Stimulated activated CD8-positive, alpha-beta memory T cell treated with anti-CD3 and anti-CD28 coated beads, Interleukin-12 subunit alpha, Interleukin-12 subunit beta, amount 100 ng/mL, for 24 hours (primary cell): ENCODE measurements around the gene BCAR1.
"Not testable (repeated sequence)": the region's sequence is repeated elsewhere in the genome, so short reads cannot be mapped to it uniquely, and the experiment has no call there.

Source experiments
- DNase-seq: peaks from one replicate; pipeline ENCODE4 v3.0.0-alpha.2; 2020; ENCODE audit errors: extremely low read depth

The BCAR1 gene

GRCh38 chr16:75224306-75225082 lies 26.9 kb downstream of the BCAR1 start:
- DNase-seq = no peak

- not testable (repeated sequence) for DNase-seq
Observed at GRCh38 chr16:75223129-75223528, 28.3 kb downstream of the BCAR1 start.

- DNase-seq = no peak
Observed at GRCh38 chr16:75222271-75222783, 29.1 kb downstream of the BCAR1 start.

DNA sequence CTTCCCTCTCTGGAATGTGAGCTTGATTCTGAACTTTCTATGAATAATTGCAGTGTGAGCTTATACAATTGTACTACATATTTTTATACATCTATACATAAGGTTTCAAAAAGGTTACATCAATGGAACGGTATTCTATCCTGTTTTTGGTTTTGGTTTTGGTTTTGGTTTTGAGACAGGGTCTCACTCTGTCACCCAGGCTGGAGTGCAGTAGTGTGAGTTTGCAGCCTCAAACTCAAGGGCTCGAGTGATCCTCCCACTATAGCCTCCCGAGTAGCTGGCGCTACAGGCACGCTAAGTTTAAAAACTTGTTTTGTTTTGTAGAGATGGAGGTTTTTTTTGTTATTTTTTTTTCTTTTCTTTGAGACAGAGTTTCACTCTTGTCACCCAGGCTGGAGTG lies 31.6 kb downstream of the BCAR1 start:
- DNase-seq = no peak

DNA sequence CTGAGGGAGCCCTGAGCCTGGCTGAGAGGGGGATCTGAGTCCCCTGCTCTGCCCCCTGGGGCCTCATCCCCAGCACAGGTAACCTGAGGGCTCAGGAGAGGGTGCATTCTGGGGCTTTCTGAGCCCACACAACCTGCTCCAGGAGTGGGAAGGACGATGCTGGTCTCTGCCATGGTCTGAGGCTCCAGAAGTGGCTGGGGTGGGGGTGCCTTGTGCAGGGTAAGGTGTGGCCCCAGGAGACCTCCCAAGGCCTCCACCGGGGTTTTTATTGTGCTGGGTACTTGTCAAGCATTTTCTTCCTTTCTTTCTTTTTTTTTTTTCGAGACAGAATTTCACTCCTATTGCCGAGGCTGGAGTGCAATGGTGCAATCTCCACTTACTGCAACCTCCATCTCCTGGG lies 32.3 kb downstream of the BCAR1 start:
- DNase-seq = no peak

DNA sequence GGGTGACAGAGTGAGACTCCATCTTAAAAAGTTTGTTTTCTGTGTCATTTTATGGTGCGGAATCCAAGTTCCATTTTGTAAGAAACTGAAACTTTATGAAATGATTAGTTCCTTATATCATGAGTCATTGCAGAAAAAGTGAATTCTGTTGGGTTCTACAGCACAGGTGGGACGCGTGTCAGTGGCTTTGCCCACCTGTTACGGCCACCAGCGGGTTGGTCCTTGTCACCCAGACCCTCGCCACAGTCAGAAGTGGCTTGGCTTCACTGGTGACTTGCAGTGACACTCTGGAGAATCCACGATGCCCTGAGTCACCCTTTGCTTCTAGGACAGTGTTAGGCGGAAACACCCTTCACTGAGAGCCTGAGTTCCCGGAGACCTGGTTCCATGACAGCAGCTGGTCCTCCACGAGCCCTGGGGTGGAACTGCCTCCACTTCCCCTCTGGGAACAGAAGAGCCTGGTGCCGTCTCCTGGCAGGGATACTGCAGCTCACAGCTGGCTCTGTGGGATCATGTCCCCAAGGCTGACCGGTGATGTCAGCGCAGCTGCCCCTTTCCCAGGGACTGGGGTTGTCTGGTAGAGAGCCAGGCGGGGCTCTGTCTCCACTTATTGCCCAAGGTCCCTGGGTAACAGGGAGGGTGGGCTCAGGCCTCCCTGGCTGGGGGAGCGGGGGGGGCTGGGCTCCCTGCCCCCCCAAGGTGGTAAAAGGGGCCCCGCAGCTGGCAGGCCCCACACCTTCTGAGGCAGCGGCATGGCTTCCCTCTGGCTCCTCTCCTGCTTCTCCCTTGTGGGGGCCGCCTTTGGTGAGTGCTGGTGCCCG lies 33.0 kb downstream of the BCAR1 start, which contains the start of gene CTRB1:
TSS of gene CTRB1 (plus strand) at position 733 of the 821 bp plus-strand sequence. CDS start at position 753, 20 bp downstream.
- no peak for DNase-seq

GRCh38 chr16:75217389-75217851 lies 34.0 kb downstream of the BCAR1 start:
- DNase-seq = no peak

- no peak for DNase-seq
Observed at GRCh38 chr16:75216576-75216975, 34.8 kb downstream of the BCAR1 start.

DNA sequence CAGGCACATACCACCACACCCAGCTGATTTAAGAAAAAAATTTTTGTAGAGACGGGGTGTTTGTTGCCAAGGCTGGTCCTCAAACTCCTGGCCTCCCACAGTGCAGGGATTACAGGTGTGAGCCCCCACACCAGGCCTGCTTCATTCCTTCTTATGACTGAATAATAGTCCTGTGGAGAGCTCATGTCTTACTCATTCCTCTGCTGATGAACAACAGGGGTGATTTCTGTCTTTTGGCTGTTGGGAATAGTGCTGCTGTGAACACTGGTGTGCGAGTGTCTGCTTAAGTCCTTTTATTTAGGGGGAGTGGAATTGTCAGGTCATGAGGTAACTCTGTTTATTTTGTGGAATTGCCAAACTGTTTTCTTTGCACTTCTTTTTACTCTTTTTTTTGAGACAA lies 35.3 kb downstream of the BCAR1 start:
- DNase-seq = no peak

- DNase-seq = not testable (repeated sequence)
Observed at GRCh38 chr16:75211286-75211685, 40.1 kb downstream of the BCAR1 start.

DNA sequence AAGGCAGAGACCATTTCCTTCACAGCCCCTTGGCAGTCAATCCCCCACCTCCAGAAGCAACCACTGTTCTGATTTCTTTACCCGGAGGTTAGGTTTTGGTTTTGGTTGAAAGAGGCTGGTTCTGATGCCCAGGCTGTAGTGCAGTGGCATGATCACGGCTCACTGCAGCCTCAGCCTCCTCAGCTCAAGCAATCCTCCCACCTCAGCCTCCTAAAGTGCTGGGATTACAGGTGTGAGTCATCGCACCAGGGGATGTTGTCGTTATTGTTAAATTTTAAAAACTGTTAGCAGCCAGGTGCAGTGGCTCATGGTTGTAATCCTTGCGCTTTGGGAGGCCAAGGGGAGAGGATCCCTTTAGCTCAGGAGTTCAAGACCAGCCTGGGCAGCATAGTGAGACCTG lies 41.5 kb downstream of the BCAR1 start:
- DNase-seq = no peak

GRCh38 chr16:75209514-75209913 lies 41.9 kb downstream of the BCAR1 start:
- not testable (repeated sequence) for DNase-seq

DNA sequence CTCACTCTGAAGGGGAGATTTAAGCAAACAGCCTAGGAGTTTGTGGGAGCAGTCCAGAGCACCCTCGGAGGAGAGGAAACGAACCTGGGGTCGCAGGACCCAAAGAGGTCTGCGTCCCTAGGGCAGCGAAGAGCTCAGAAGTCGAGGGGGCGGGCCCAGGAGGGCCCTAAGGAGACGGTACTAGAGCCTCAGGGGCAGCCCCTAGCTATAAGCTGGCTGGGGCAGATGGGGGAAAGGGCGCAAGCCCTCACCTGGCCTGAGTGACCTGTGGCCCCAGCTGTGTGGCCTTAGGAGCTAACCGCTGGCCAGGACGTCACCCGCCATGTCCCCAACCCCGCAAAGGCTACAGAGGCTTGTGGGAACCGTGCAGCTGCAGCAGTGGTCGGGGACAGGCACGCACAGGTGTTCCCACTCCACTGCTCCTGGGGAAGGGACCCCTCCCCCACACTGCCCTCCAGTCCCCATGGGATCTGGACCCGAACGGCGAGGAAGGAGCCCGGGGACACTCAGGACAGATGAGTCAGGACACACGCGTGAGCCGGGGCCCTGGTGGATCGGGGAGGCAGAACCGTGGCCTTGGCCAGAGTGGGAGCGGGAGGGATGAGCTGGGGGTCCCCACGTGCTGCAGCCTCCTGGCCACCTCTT lies 42.4 kb downstream of the BCAR1 start:
- no peak for DNase-seq

- no peak for DNase-seq
Observed at GRCh38 chr16:75208242-75208825, 43.1 kb downstream of the BCAR1 start.

GRCh38 chr16:75207831-75208230 lies 43.6 kb downstream of the BCAR1 start:
- no peak for DNase-seq

- no peak for DNase-seq
Observed at GRCh38 chr16:75206749-75207451, 44.5 kb downstream of the BCAR1 start, which contains the start of gene CTRB2. TSS of gene CTRB2 (minus strand) at chr16:75207161. CDS start at chr16:75207141, 20 bp downstream.

DNA sequence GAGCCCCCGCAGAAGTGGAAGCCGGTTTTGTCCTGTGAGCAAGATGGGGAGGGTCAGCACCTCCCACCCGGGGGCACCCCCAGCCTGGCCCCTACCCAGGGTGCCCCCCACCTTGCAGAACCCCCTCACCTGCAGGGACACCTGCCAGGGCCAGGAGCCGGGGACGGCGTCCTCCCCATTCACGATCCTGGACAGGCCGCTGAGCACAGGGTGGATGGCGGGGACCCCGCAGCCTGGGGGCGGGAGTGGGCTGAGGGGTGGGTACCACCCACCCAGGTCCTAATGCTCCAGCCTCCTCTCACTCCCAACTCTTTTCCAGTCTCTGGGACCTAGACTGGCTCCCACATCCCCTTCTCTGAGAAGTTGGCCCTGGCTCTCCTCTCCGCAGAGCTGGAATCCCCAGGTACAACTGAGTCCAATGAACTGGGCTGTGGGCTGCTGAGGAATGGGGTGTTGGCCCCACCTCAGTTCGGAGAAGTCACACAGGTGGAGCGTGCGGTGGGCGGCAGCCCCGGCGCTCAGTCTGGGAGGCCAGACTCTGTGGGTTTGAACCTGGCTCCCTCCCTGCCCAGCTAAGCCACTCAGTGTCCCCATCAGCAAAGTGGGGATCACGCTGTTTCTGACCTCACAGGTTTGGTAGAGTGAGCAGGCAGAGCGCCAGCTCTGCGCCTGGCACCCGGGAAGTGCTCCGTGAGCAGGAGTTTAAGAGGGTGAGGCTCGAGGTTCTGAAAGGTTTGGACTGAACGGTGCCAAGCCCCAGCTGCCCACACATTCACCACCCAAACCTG lies 45.3 kb downstream of the BCAR1 start:
- not testable (repeated sequence) for DNase-seq

GRCh38 chr16:75205438-75205837 lies 46.0 kb downstream of the BCAR1 start:
- not testable (repeated sequence) for DNase-seq

DNA sequence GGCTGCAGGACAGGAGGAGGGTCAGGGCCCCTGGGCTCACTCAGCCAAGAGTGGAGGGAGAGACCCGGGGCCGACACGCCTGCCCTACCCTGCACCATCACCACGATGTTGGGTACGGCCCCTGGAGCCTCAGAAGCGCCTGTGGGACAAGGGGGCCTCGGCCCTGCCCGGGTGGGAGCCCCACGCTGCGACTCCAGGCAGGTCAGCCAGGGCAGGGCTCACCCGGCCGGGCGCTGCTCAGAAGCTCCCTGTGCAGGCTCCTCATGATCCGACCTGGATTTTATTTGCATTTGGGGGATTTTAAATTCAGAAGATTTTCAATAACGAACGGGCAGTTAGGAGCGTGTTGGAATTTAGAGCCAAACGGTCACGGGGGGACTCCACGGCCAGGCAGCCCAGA lies 46.5 kb downstream of the BCAR1 start:
- not testable (repeated sequence) for DNase-seq

GRCh38 chr16:75204410-75204758 lies 47.0 kb downstream of the BCAR1 start:
- DNase-seq = no peak
